OCI-LY7 (cell line): ENCODE measurements around the gene ARHGAP26.

Experiments used
- EZH2phosphoT487 ChIP-seq: fragments of 200-600 bp; sonication (generic); IDR thresholded peaks from 2 replicates; pipeline ENCODE4 v1.6.1; 2018; ENCODE audit warnings: low read depth, borderline replicate concordance, mild to moderate bottlenecking, mixed run types, antibody characterized with exemption, low read length, moderate library complexity, mixed read lengths
- TF ChIP-seq, protein P1 (sequence below): fragments of 200-600 bp; sonication (generic); conservative IDR thresholded peaks from 2 replicates; pipeline ENCODE4 v1.5.1; 2014; ENCODE audit warnings: mild to moderate bottlenecking, antibody characterized with exemption, low read length, moderate library complexity, mixed read lengths

DNA sequence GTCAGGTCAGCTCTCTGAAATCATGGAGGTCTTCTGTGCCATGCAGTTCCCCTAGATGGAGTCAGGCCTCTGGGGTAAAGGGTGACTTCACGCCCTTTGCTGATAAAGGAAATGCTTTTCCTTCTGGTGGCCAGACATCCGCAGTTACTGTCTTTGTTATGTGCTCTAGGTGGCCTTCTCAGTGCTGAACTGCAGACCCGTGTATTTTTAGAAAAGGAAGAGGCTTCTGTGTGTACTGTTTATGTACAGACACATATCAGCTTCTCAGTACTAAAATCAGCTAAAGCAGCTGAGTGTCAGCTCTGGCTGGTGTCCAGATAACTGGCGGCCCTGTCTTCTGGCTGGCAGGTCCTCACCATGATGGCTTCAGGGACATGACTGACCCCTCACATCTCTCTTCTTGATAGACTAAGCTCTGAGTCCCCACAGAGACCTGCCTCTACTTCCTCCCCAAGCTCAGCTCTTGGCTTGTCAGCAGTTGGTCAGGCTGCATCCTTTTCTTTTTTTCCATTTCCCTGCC lies 75.3 kb downstream of the ARHGAP26 start:
- TF ChIP-seq, protein P1, sequence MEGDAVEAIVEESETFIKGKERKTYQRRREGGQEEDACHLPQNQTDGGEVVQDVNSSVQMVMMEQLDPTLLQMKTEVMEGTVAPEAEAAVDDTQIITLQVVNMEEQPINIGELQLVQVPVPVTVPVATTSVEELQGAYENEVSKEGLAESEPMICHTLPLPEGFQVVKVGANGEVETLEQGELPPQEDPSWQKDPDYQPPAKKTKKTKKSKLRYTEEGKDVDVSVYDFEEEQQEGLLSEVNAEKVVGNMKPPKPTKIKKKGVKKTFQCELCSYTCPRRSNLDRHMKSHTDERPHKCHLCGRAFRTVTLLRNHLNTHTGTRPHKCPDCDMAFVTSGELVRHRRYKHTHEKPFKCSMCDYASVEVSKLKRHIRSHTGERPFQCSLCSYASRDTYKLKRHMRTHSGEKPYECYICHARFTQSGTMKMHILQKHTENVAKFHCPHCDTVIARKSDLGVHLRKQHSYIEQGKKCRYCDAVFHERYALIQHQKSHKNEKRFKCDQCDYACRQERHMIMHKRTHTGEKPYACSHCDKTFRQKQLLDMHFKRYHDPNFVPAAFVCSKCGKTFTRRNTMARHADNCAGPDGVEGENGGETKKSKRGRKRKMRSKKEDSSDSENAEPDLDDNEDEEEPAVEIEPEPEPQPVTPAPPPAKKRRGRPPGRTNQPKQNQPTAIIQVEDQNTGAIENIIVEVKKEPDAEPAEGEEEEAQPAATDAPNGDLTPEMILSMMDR, result no peak
- no peak for TF ChIP-seq EZH2phosphoT487
